Endodermal cell (in vitro differentiated cells): Measurements from ENCODE around the gene LVRN. TPM values are rescaled to one million over a fixed set of nuclear protein-coding genes. Genes with fewer than 3 reads are reported as not detected.

Experiments
- DNase-seq: peaks from one replicate; pipeline ENCODE4 v3.0.0-alpha.2; 2017
- H3K27ac ChIP-seq: 2 replicates; pipeline ENCODE4 v1.5.1; 2013; ENCODE audit warnings: mild to moderate bottlenecking, low read depth, low read length, moderate library complexity
- H3K27me3 ChIP-seq: 2 replicates; pipeline ENCODE4 v1.6.1; 2013; ENCODE audit warnings: mild to moderate bottlenecking, low read length, moderate library complexity; ENCODE audit not compliant: insufficient read depth, control insufficient read depth, poor library complexity, severe bottlenecking
- H3K36me3 ChIP-seq: 2 replicates; pipeline ENCODE4 v1.7.0; 2013; ENCODE audit warnings: mild to moderate bottlenecking, low read length, moderate library complexity; ENCODE audit not compliant: control insufficient read depth, insufficient read depth
- H3K4me1 ChIP-seq: one replicate; pipeline ENCODE4 v1.7.0; 2013; ENCODE audit warnings: low read length; ENCODE audit not compliant: control insufficient read depth, insufficient read depth
- H3K4me3 ChIP-seq: 2 replicates; pipeline ENCODE4 v1.5.1; 2013; ENCODE audit warnings: mild to moderate bottlenecking, low read length, moderate library complexity
- H3K9ac ChIP-seq: 2 replicates; pipeline ENCODE4 v1.6.1; 2013; ENCODE audit warnings: mild to moderate bottlenecking, low read length, moderate library complexity; ENCODE audit not compliant: poor library complexity, severe bottlenecking; ENCODE audit errors: extremely low read depth
- H3K9me3 ChIP-seq: 2 replicates; pipeline ENCODE4 v1.6.1; 2013; ENCODE audit warnings: mild to moderate bottlenecking, low read length, moderate library complexity; ENCODE audit not compliant: control insufficient read depth
- H3K27ac Mint-ChIP-seq: 2 replicates; pipeline ENCODE4 v1.8.0; 2020; ENCODE audit warnings: mixed read lengths
- H3K27me3 Mint-ChIP-seq: 2 replicates; pipeline ENCODE4 v1.8.0; 2021; ENCODE audit warnings: mild to moderate bottlenecking, mixed read lengths; ENCODE audit not compliant: insufficient read depth
- H3K36me3 Mint-ChIP-seq: 2 replicates; pipeline ENCODE4 v1.8.0; 2020; ENCODE audit warnings: low read depth, mixed read lengths
- H3K4me1 Mint-ChIP-seq: 2 replicates; pipeline ENCODE4 v1.8.0; 2020; ENCODE audit warnings: mixed read lengths
- H3K4me3 Mint-ChIP-seq: 2 replicates; pipeline ENCODE4 v1.8.0; 2020; ENCODE audit warnings: mild to moderate bottlenecking, moderate library complexity, mixed read lengths
- H3K9me3 Mint-ChIP-seq: 2 replicates; pipeline ENCODE4 v1.8.0; 2020; ENCODE audit warnings: mild to moderate bottlenecking, mixed read lengths
- WGBS, 2 experiments: methylation state at CpG; one replicate each; pipeline versions ENCODE4 v1.1.5 to v1.1.7; 2013; ENCODE audit warnings: missing lambda C conversion rate in 2 of 2, mixed read lengths in 1 of 2; ENCODE audit not compliant: insufficient coverage in 1 of 2, insufficient read length in 1 of 2; 5-methylcytosine and 5-hydroxymethylcytosine counted together
- total RNA-seq, 2 donors: library from RNA; stranded (reverse); fragmentation: NEBNext Ultra II Directional in 1 of 2; extraction: Animal tissue kit (Norgen Biotek cat#: 25700) in 1 of 2; gene quantifications; 2 replicates in 1 of 2; 3 replicates in 1 of 2; pipeline ENCODE4 v1.2.1, GENCODE V29; 2021
- TF ChIP-seq, protein P1 (sequence below): fragments of 200-600 bp; sonication (generic); conservative IDR thresholded peaks from 2 replicates; pipeline ENCODE4 v1.5.0; 2021; ENCODE audit warnings: antibody characterized with exemption, mild to moderate bottlenecking

LVRN gene
- total RNA-seq, 2 donors from 2014 or later, result 0.26 to 0.38 TPM

DNA sequence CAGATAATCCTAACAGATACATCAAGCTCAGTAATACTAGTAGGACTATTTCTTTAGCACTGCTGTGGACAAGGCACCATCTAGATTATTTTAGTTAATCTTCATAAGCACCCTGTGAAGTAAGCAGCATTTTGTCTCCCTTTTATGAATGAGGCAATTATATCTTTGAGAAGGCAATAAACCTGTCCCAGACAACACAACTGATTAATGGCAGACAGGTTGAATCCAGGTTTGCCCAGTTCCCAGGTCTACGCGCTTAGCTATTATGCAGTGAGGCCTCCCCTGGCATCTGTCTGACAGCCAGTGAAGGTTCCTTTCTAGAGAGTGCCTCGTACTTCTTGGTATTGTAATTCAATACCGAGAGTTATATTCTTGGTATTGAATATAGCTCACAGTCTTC is 9.7 kb upstream of the LVRN start:
- no peaks in the 10 kb centered on the region for H3K4me1 ChIP-seq
- Mint-ChIP-seq H3K27ac (no peak overlapping the region), H3K9me3 (no peaks in the 10 kb centered on the region), H3K4me3 (no peak overlapping the region), H3K4me1 (peaks cover 4% of the 10 kb centered on the region), H3K36me3 (no peaks in the 10 kb centered on the region), H3K27me3 (no peaks in the 10 kb centered on the region)
- WGBS, 2 experiments, result 62% methylated on average over 3 of the region's 4 CpGs; no CpG with 5 or more reads in 1 of the 2 experiments
- no peaks in the 10 kb centered on the region for H3K36me3 ChIP-seq
- H3K4me3 ChIP-seq, result no peak overlapping the region
- H3K27ac ChIP-seq, result no peak overlapping the region
- no peaks in the 10 kb centered on the region for H3K9me3 ChIP-seq
- H3K9ac ChIP-seq, result no peak overlapping the region
- no peaks in the 10 kb centered on the region for H3K27me3 ChIP-seq
- TF ChIP-seq, protein P1, sequence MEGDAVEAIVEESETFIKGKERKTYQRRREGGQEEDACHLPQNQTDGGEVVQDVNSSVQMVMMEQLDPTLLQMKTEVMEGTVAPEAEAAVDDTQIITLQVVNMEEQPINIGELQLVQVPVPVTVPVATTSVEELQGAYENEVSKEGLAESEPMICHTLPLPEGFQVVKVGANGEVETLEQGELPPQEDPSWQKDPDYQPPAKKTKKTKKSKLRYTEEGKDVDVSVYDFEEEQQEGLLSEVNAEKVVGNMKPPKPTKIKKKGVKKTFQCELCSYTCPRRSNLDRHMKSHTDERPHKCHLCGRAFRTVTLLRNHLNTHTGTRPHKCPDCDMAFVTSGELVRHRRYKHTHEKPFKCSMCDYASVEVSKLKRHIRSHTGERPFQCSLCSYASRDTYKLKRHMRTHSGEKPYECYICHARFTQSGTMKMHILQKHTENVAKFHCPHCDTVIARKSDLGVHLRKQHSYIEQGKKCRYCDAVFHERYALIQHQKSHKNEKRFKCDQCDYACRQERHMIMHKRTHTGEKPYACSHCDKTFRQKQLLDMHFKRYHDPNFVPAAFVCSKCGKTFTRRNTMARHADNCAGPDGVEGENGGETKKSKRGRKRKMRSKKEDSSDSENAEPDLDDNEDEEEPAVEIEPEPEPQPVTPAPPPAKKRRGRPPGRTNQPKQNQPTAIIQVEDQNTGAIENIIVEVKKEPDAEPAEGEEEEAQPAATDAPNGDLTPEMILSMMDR, result no peak
- no peak for DNase-seq

DNA sequence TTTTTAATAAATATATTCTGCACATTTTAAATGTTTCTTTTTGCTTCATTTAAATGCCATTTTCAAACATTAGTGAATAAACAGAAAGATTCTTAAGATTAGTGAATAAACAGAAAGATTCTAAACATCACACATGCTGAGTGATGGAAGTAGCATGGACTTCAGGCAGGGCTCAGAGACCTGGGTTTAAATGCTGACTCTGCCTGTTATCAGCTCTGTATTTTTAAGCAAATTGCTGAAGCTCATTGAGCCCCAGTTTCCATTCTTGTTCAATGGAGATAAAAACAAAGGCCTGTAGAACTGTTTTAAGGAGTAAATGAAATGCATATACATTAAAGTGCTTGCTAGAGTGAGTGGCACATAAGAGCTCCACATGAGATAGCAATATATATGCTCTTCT is 8.1 kb upstream of the LVRN start:
- Mint-ChIP-seq H3K4me1 (peaks cover 4% of the 10 kb centered on the region), H3K36me3 (no peaks in the 10 kb centered on the region), H3K9me3 (no peaks in the 10 kb centered on the region), H3K27me3 (peaks cover 8% of the 10 kb centered on the region), H3K27ac (no peak overlapping the region), H3K4me3 (no peak overlapping the region)
- H3K36me3 ChIP-seq, result no peaks in the 10 kb centered on the region
- H3K4me1 ChIP-seq, result no peaks in the 10 kb centered on the region
- H3K9ac ChIP-seq, result no peak overlapping the region
- TF ChIP-seq, protein P1, result no peak
- DNase-seq, result no peak
- H3K27me3 ChIP-seq, result peaks cover 14% of the 10 kb centered on the region
- H3K4me3 ChIP-seq, result no peak overlapping the region
- H3K9me3 ChIP-seq, result no peaks in the 10 kb centered on the region
- H3K27ac ChIP-seq, result no peak overlapping the region

DNA sequence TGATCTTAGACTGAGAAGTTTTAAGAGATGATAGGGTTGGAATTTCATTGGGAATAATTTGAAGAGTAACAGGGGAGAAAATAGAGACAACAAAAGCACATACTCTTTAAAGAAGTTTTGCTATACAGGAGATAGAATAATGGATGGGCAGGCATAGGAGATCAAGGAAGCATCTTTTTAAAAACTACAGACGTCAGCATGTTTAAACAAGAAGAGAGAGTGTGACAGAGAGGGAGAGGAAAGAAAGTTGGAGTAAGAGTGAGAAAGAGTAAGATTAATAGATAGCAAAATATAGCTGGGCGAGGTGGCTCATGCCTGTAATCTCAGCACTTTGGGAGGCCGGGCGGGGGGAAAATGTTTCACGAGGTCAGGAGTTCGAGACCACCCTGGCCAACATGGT is 5.3 kb upstream of the LVRN start:
- no peak overlapping the region for H3K27ac Mint-ChIP-seq
- H3K27me3 ChIP-seq, result peaks cover 38% of the 10 kb centered on the region
- H3K4me1 ChIP-seq, result no peaks in the 10 kb centered on the region
- no peak overlapping the region for H3K9ac ChIP-seq
- TF ChIP-seq, protein P1, result no peak
- H3K36me3 ChIP-seq, result no peaks in the 10 kb centered on the region
- WGBS, 2 experiments, result 74 to 81% methylated on average over 6 of the region's 6 CpGs
- H3K36me3 Mint-ChIP-seq, result no peaks in the 10 kb centered on the region
- no peak overlapping the region for H3K4me3 Mint-ChIP-seq
- H3K9me3 Mint-ChIP-seq, result no peaks in the 10 kb centered on the region
- peaks cover 34% of the 10 kb centered on the region for H3K27me3 Mint-ChIP-seq
- no peak for DNase-seq
- H3K4me1 Mint-ChIP-seq, result peaks cover 4% of the 10 kb centered on the region
- no peak overlapping the region for H3K4me3 ChIP-seq
- no peaks in the 10 kb centered on the region for H3K9me3 ChIP-seq
- no peak overlapping the region for H3K27ac ChIP-seq
